DOHH2 (cell line): ENCODE measurements around the gene GAK.

Experiments used
- H3F3A ChIP-seq: fragments of 200-600 bp; sonication (generic), shearing (Covaris generic); 2 replicates; pipeline ENCODE4 v1.6.0; 2016; ENCODE audit warnings: antibody characterized with exemption, mild to moderate bottlenecking; ENCODE audit not compliant: control insufficient read depth, insufficient read depth
- H3K27ac ChIP-seq: fragments of 200-600 bp; sonication (generic); 2 replicates; pipeline ENCODE4 v1.5.1; 2014; ENCODE audit warnings: low read depth, mild to moderate bottlenecking, low read length, moderate library complexity
- H3K27me3 ChIP-seq: fragments of 200-600 bp; sonication (generic); 2 replicates; pipeline ENCODE4 v1.6.1; 2014; ENCODE audit warnings: mild to moderate bottlenecking, low read length, mixed read lengths; ENCODE audit not compliant: control insufficient read depth
- H3K36me3 ChIP-seq: fragments of 200-600 bp; sonication (generic); 2 replicates; pipeline ENCODE4 v1.6.1; 2014; ENCODE audit warnings: mild to moderate bottlenecking, low read length, moderate library complexity, mixed read lengths; ENCODE audit not compliant: control insufficient read depth
- H3K4me1 ChIP-seq: fragments of 200-600 bp; sonication (generic); 2 replicates; pipeline ENCODE4 v1.6.1; 2014; ENCODE audit warnings: mild to moderate bottlenecking, low read length, mixed read lengths; ENCODE audit not compliant: control insufficient read depth
- H3K4me2 ChIP-seq: fragments of 200-600 bp; sonication (generic); 2 replicates; pipeline ENCODE4 v1.6.0; 2014; ENCODE audit warnings: mild to moderate bottlenecking, low read length, moderate library complexity
- H3K4me3 ChIP-seq: fragments of 200-600 bp; sonication (generic); 2 replicates; pipeline ENCODE4 v1.5.1; 2014; ENCODE audit warnings: mild to moderate bottlenecking, low read length, mixed read lengths
- H3K79me2 ChIP-seq: fragments of 200-600 bp; sonication (generic); 2 replicates; pipeline ENCODE4 v1.6.1; 2014; ENCODE audit warnings: mild to moderate bottlenecking, low read length, mixed read lengths; ENCODE audit not compliant: control insufficient read depth
- H3K9me2 ChIP-seq: fragments of 200-600 bp; sonication (generic); replicated peaks from 2 replicates; pipeline ENCODE4 v1.6.1; 2014; ENCODE audit warnings: mild to moderate bottlenecking, low read length, mixed read lengths; ENCODE audit not compliant: control insufficient read depth
- H3K9me3 ChIP-seq: fragments of 200-600 bp; sonication (generic); 2 replicates; pipeline ENCODE4 v1.6.1; 2014; ENCODE audit warnings: antibody characterized with exemption, low read length, mixed read lengths; ENCODE audit not compliant: control insufficient read depth, insufficient read depth
- H4K20me1 ChIP-seq: fragments of 200-600 bp; sonication (generic); 2 replicates; pipeline ENCODE4 v1.6.0; 2014; ENCODE audit warnings: low read depth, mild to moderate bottlenecking, antibody characterized with exemption, low read length, moderate library complexity; ENCODE audit not compliant: control insufficient read depth, insufficient read depth
- CTCF ChIP-seq: fragments of 200-600 bp; sonication (generic); IDR thresholded peaks from one replicate; pipeline ENCODE4 v1.5.1; 2014; ENCODE audit warnings: antibody characterized with exemption, mild to moderate bottlenecking, low read depth, low read length; ENCODE audit not compliant: poor library complexity, severe bottlenecking
- EZH2phosphoT487 ChIP-seq: fragments of 200-600 bp; sonication (generic); IDR thresholded peaks from 2 replicates; pipeline ENCODE4 v1.6.1; 2017; ENCODE audit warnings: borderline replicate concordance, mild to moderate bottlenecking, antibody characterized with exemption, low read length, moderate library complexity, mixed read lengths

Gene GAK

GRCh38 chr4:965766-966134 lies 33.6 kb upstream of the GAK start:
- Histone ChIP-seq H3F3A (no peaks in the 10 kb centered on the region), H3K9me3 (no peaks in the 10 kb centered on the region), H3K27ac (no peak overlapping the region), H3K27me3 (no peaks in the 10 kb centered on the region), H3K79me2 (no peaks in the 10 kb centered on the region), H3K4me3 (no peak overlapping the region), H3K4me2 (no peak overlapping the region), H3K4me1 (no peaks in the 10 kb centered on the region), H3K36me3 (no peaks in the 10 kb centered on the region), H3K9me2 (no peaks in the 10 kb centered on the region), H4K20me1 (peaks cover under 1% of the 10 kb centered on the region)
- no peak for TF ChIP-seq EZH2phosphoT487
- no peak for TF ChIP-seq CTCF

- Histone ChIP-seq H3K27ac (no peak overlapping the region), H4K20me1 (no peaks in the 10 kb centered on the region; the same call in 1 of the 2 replicates), H3K79me2 (no peaks in the 10 kb centered on the region), H3F3A (no peaks in the 10 kb centered on the region), H3K9me2 (no peaks in the 10 kb centered on the region), H3K36me3 (no peaks in the 10 kb centered on the region), H3K4me2 (no peak overlapping the region), H3K4me1 (no peaks in the 10 kb centered on the region), H3K9me3 (no peaks in the 10 kb centered on the region), H3K27me3 (no peaks in the 10 kb centered on the region), H3K4me3 (no peak overlapping the region)
- TF ChIP-seq EZH2phosphoT487 = no peak
- no peak for TF ChIP-seq CTCF
Measured at GRCh38 chr4:965048-965765, 33.1 kb upstream of the GAK start.

- H3K27me3 ChIP-seq = no peaks in the 10 kb centered on the region
- no peaks in the 10 kb centered on the region for H3K9me2 ChIP-seq
- H3K4me1 ChIP-seq = no peaks in the 10 kb centered on the region
- no peaks in the 10 kb centered on the region for H3F3A ChIP-seq
- no peaks in the 10 kb centered on the region; the same call in 1 of the 2 replicates for H4K20me1 ChIP-seq
- no peak overlapping the region for H3K4me2 ChIP-seq
- H3K27ac ChIP-seq = no peak overlapping the region
- no peak for TF ChIP-seq EZH2phosphoT487
- no peak for TF ChIP-seq CTCF
- no peaks in the 10 kb centered on the region for H3K9me3 ChIP-seq
- no peaks in the 10 kb centered on the region for H3K36me3 ChIP-seq
- no peak overlapping the region for H3K4me3 ChIP-seq
- no peaks in the 10 kb centered on the region for H3K79me2 ChIP-seq
Measured at GRCh38 chr4:964346-965025, 32.4 kb upstream of the GAK start.
